GM23248 (cell line): Measurements from ENCODE around the gene CD300A. TPM values are rescaled to one million over a fixed set of nuclear protein-coding genes. Genes with fewer than 3 reads are reported as not detected.

Experiments
- DNase-seq: peaks from one replicate; pipeline ENCODE4 v3.0.0-alpha.2; 2015
- H2AFZ ChIP-seq: fragments of 200-600 bp; sonication (generic); 2 replicates; pipeline ENCODE4 v1.6.1; 2016; ENCODE audit warnings: antibody characterized with exemption
- H3F3A ChIP-seq: fragments of 200-600 bp; sonication (generic); 2 replicates; pipeline ENCODE4 v1.6.1; 2016; ENCODE audit warnings: mild to moderate bottlenecking, antibody characterized with exemption, mixed run types; ENCODE audit not compliant: insufficient read depth
- H3K27ac ChIP-seq: fragments of 200-600 bp; sonication (generic); 2 replicates; pipeline ENCODE4 v1.5.1; 2016; ENCODE audit warnings: mild to moderate bottlenecking
- H3K27me3 ChIP-seq: fragments of 200-600 bp; sonication (generic); replicated peaks from 2 replicates; pipeline ENCODE4 v1.6.1; 2016; ENCODE audit warnings: mild to moderate bottlenecking; ENCODE audit not compliant: insufficient read depth
- H3K36me3 ChIP-seq: fragments of 200-600 bp; sonication (generic); 2 replicates; pipeline ENCODE4 v1.6.1; 2016; ENCODE audit warnings: low read depth, mild to moderate bottlenecking
- H3K4me1 ChIP-seq: fragments of 200-600 bp; sonication (generic); 2 replicates; pipeline ENCODE4 v1.6.1; 2016; ENCODE audit warnings: mild to moderate bottlenecking; ENCODE audit not compliant: insufficient read depth
- H3K4me2 ChIP-seq: fragments of 200-600 bp; sonication (generic); one replicate; pipeline ENCODE4 v1.6.1; 2016; ENCODE audit warnings: mild to moderate bottlenecking; ENCODE audit not compliant: unreplicated experiment
- H3K4me3 ChIP-seq: fragments of 200-600 bp; sonication (generic); 2 replicates; pipeline ENCODE4 v1.5.1; 2016; ENCODE audit warnings: mild to moderate bottlenecking
- H3K79me2 ChIP-seq: fragments of 200-600 bp; sonication (generic); 2 replicates; pipeline ENCODE4 v1.6.1; 2016; ENCODE audit warnings: mild to moderate bottlenecking; ENCODE audit not compliant: insufficient read depth
- H3K9ac ChIP-seq: fragments of 200-600 bp; sonication (generic); 2 replicates; pipeline ENCODE4 v1.6.1; 2016; ENCODE audit warnings: mild to moderate bottlenecking
- H3K9me2 ChIP-seq: fragments of 200-600 bp; sonication (generic); 2 replicates; pipeline ENCODE4 v1.6.1; 2016; ENCODE audit warnings: mixed run types, mild to moderate bottlenecking, moderate library complexity; ENCODE audit not compliant: insufficient read depth
- H3K9me3 ChIP-seq: fragments of 200-600 bp; sonication (generic); one replicate; pipeline ENCODE4 v1.6.1; 2017; ENCODE audit warnings: low read depth
- H4K20me1 ChIP-seq: fragments of 200-600 bp; sonication (generic); 2 replicates; pipeline ENCODE4 v1.6.0; 2016; ENCODE audit not compliant: insufficient read depth
- EZH2 ChIP-seq: fragments of 200-600 bp; sonication (generic); IDR thresholded peaks from 2 replicates; pipeline ENCODE4 v1.6.1; 2018; ENCODE audit warnings: antibody characterized with exemption, mild to moderate bottlenecking; ENCODE audit not compliant: insufficient read depth, poor library complexity, severe bottlenecking
- EZH2phosphoT487 ChIP-seq: fragments of 200-600 bp; sonication (generic); IDR thresholded peaks from 2 replicates; pipeline ENCODE4 v1.6.1; 2018; ENCODE audit warnings: antibody characterized with exemption, moderate library complexity, mild to moderate bottlenecking, low read depth; ENCODE audit not compliant: insufficient read depth
- WGBS, 2 experiments: methylation state at CpG; one replicate each; pipeline ENCODE4 v1.1.6; 2015 to 2017; ENCODE audit warnings: low lambda C conversion rate in 2 of 2, low coverage in 1 of 2; ENCODE audit errors: missing lambda C conversion rate in 2 of 2; 5-methylcytosine and 5-hydroxymethylcytosine counted together
- in situ Hi-C: fragments of 300-500 bp; cut with MboI; formaldehyde crosslinking; loops from 2 replicates; pipeline ENCODE4 v1.15.0; 2020
- polyA plus RNA-seq: library from polyadenylated mRNA; unstranded; fragments of >200 nt; fragmentation: Nextera tagmentation; extraction: Ambion mirVana; gene quantifications from 2 replicates; pipeline ENCODE4 v1.2.1, GENCODE V29; 2016
- total RNA-seq: library from RNA; depleted of rRNA; stranded (reverse); fragments of >200 nt; shearing (Covaris generic); gene quantifications from 2 replicates; pipeline ENCODE4 v1.2.3, GENCODE V29; 2014

The CD300A gene
- total and polyA plus RNA-seq, 2 experiments from 2014 or later: not detected

DNA sequence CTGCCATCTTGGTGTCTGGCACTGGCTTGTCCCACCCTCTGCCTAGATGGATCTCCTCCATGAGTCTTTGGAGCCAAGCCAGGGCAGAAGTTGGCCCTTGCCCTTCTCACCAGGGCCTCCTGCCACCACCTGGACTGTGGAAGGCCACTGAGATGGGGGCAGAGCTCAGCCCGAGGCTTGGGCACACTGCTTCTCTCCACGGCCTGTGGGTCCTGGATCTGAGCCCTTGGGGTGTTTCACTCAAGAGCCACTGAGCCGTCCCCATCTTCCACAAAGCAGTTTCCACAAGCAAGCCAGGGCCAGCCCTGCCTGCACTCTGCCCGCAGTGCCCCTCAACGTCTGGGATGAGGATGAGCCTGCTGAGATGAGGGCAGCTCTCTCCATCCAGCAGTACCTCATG lies 16.7 kb upstream of the CD300A start:
- Histone ChIP-seq H2AFZ (no peak overlapping the region), H3K4me1 (peaks cover 4% of the 10 kb centered on the region; the same call in 1 of the 2 replicates), H3K27ac (no peak overlapping the region), H3K4me2 (no peak overlapping the region), H3K9ac (no peak overlapping the region), H3K27me3 (0 out of 2 replicates have a peak, but pooled peaks cover 4% of the 10 kb centered on the region), H3K9me3 (no peaks in the 10 kb centered on the region), H3K4me3 (no peak overlapping the region), H3K79me2 (no peaks in the 10 kb centered on the region), H3F3A (no peaks in the 10 kb centered on the region), H4K20me1 (no peaks in the 10 kb centered on the region), H3K9me2 (no peaks in the 10 kb centered on the region), H3K36me3 (no peaks in the 10 kb centered on the region)
- in situ Hi-C loops: no loop called here
- DNase-seq: no peak
- no peak for TF ChIP-seq EZH2
- TF ChIP-seq EZH2phosphoT487: no peak
- 67 to 85% methylated on average over 5 of the region's 5 CpGs for WGBS, 2 experiments

DNA sequence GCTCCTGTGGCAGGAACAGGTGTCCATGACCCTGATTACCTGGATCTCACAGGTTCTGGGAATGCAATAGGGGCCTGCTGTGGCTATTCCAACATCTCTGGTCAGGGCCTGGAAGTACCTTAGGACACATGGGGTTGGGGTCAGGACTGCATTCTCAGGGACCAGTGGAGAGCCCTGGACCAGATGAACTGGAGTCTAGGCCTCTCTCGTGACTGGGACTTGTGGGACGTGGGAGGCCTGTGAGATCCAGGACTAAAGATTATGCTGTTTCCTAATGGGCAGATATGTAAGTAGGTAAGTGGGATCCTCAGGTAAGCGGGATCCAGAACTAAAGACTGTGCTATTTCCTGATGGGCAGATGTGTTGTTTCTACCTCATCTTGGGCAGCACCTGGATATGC lies 16.2 kb upstream of the CD300A start:
- Histone ChIP-seq H3K4me3 (no peak overlapping the region), H3K4me1 (peaks cover 4% of the 10 kb centered on the region; the same call in 1 of the 2 replicates), H3K27me3 (0 out of 2 replicates have a peak, but pooled peaks cover 4% of the 10 kb centered on the region), H3K27ac (no peak overlapping the region), H3F3A (no peaks in the 10 kb centered on the region), H3K36me3 (no peaks in the 10 kb centered on the region), H3K4me2 (no peak overlapping the region), H2AFZ (no peak overlapping the region), H3K9me3 (no peaks in the 10 kb centered on the region), H4K20me1 (no peaks in the 10 kb centered on the region), H3K79me2 (no peaks in the 10 kb centered on the region), H3K9ac (no peak overlapping the region), H3K9me2 (no peaks in the 10 kb centered on the region)
- in situ Hi-C loops: no loop called here
- no peak for DNase-seq
- no peak for TF ChIP-seq EZH2
- TF ChIP-seq EZH2phosphoT487: no peak
- 84 to 98% methylated on average over 3 of the region's 3 CpGs for WGBS, 2 experiments

GRCh38 chr17:74450925-74451403 lies 15.5 kb upstream of the CD300A start:
- no peak for DNase-seq
- H4K20me1 ChIP-seq: no peaks in the 10 kb centered on the region

DNA sequence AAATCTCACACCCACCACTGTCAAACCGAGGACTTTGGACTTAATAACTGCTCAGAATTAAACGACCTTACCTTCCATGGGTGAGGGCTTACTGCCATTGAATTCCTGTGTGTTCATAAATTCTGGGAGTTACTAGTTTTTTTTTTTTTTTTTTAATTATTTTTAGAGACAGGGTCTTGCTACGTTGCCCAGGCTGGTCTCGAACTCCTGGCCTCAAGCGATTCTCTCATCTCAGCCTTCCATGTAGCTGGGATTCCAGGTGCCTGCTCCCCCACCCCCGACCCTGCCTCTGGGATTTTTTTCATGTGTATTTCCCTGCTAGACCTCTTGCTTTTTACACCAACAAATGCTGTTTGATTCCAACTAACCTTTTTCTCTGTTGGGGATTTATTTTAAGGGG lies 14.9 kb upstream of the CD300A start:
- no peak overlapping the region for H3K27ac ChIP-seq
- TF ChIP-seq EZH2: no peak
- TF ChIP-seq EZH2phosphoT487: no peak
- no peaks in the 10 kb centered on the region for H3K9me3 ChIP-seq
- H2AFZ ChIP-seq: no peak overlapping the region
- in situ Hi-C loops: no loop called here
- no peak for DNase-seq
- no peaks in the 10 kb centered on the region for H4K20me1 ChIP-seq
- H3K9me2 ChIP-seq: no peaks in the 10 kb centered on the region
- H3K36me3 ChIP-seq: no peaks in the 10 kb centered on the region
- no peak overlapping the region for H3K9ac ChIP-seq
- 27 to 65% methylated on average over 3 to 6 of the region's 6 CpGs for WGBS, 2 experiments
- H3K4me1 ChIP-seq: peaks cover 4% of the 10 kb centered on the region; the same call in 1 of the 2 replicates
- no peaks in the 10 kb centered on the region for H3F3A ChIP-seq
- H3K4me3 ChIP-seq: no peak overlapping the region
- no peaks in the 10 kb centered on the region for H3K79me2 ChIP-seq
- H3K27me3 ChIP-seq: no peaks in the 10 kb centered on the region
- no peak overlapping the region for H3K4me2 ChIP-seq

More at GRCh38 chr17:74450925-74451403, 15.5 kb upstream of the CD300A start:
- Histone ChIP-seq H2AFZ (no peak overlapping the region), H3K79me2 (no peaks in the 10 kb centered on the region), H3K4me1 (peaks cover 4% of the 10 kb centered on the region; the same call in 1 of the 2 replicates), H3K4me2 (no peak overlapping the region), H3K27ac (no peak overlapping the region), H3K27me3 (no peaks in the 10 kb centered on the region), H3K4me3 (no peak overlapping the region), H3K36me3 (no peaks in the 10 kb centered on the region), H3K9ac (no peak overlapping the region), H3K9me2 (no peaks in the 10 kb centered on the region), H3F3A (no peaks in the 10 kb centered on the region), H3K9me3 (no peaks in the 10 kb centered on the region)
- in situ Hi-C loops: no loop called here
- TF ChIP-seq EZH2 (no peak), EZH2phosphoT487 (no peak)
- WGBS, 2 experiments: 73 to 75% methylated on average over 13 of the region's 13 CpGs
